ENCODE measurements around the gene GPHN.

Gene GPHN

DNA sequence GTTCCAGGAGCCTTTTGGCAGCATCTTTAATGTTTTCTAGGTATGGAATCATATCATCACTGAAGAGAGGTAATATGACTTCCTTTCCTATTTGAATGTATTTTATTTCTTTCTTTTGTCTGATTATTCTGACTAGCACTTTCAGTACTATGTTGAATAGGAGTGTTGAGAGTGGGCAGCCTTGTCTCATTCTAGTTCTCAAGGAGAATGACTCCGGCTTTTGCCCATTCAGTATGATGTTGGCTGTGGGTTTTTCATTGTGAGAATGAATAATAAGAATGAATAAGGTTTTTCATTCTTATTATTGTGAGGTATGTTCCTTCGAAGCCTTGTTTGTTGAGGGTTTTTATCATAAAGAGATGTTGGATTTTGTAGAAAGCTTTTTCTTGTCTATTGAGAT lies 98.9 kb downstream of the GPHN start:
- Histone ChIP-seq H3K27ac (ENCODE audit: low read length) (no peak overlapping the region), H3K9ac (ENCODE audit: low read length) (no peak overlapping the region), H3K9me3 (ENCODE audit: control insufficient read depth, low read depth, low read length) (peaks cover 5% of the 10 kb centered on the region), H3K27me3 (ENCODE audit: control insufficient read depth, insufficient read depth, low read length) (no peaks in the 10 kb centered on the region), H3K36me3 (ENCODE audit: control insufficient read depth, low read depth, low read length) (no peaks in the 10 kb centered on the region), H3K4me3 (ENCODE audit: low read length) (no peak overlapping the region), H3K4me1 (ENCODE audit: control insufficient read depth, low read depth, low read length) (no peaks in the 10 kb centered on the region)

GRCh38 chr14:66610154-66610563 lies 102.2 kb downstream of the GPHN start:
- Histone ChIP-seq H3K36me3 (ENCODE audit: control insufficient read depth, low read depth, low read length) (no peaks in the 10 kb centered on the region), H3K4me3 (ENCODE audit: low read length) (no peak overlapping the region), H3K4me1 (ENCODE audit: control insufficient read depth, low read depth, low read length) (no peaks in the 10 kb centered on the region), H3K9ac (ENCODE audit: low read length) (no peak overlapping the region), H3K9me3 (ENCODE audit: control insufficient read depth, low read depth, low read length) (peaks cover 5% of the 10 kb centered on the region), H3K27me3 (ENCODE audit: control insufficient read depth, insufficient read depth, low read length) (no peaks in the 10 kb centered on the region), H3K27ac (ENCODE audit: low read length) (no peak overlapping the region)

GRCh38 chr14:66613344-66613743 lies 105.4 kb downstream of the GPHN start:
- no peak overlapping the region for H3K27ac ChIP-seq (ENCODE audit: low read length)
- no peaks in the 10 kb centered on the region for H3K36me3 ChIP-seq (ENCODE audit: control insufficient read depth, low read depth, low read length)
- H3K27me3 ChIP-seq (ENCODE audit: control insufficient read depth, insufficient read depth, low read length), result no peaks in the 10 kb centered on the region
- H3K9ac ChIP-seq (ENCODE audit: low read length), result no peak overlapping the region
- H3K4me3 ChIP-seq (ENCODE audit: low read length), result no peak overlapping the region
- no peaks in the 10 kb centered on the region for H3K4me1 ChIP-seq (ENCODE audit: control insufficient read depth, low read depth, low read length)
- H3K9me3 ChIP-seq (ENCODE audit: control insufficient read depth, low read depth, low read length), result peaks cover 8% of the 10 kb centered on the region

DNA sequence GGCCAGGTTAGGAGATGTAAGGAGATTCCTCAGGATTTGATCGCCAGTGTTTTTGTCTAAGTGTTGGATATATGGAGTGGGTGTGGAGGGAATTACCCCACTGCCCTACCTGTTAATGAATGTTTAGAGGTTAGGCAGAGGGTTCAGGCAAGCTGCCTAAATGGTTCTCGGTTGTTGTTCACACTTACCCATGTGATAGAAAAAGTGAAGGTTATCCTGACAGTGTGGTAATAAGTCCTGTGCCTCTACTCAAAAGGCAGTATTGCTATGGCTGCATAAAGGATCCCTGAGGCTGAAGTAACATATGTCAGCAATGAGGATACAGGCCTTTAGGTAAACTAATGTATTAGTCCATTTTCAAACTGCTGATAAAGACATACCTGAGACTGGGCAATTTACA lies 112.0 kb downstream of the GPHN start:
- H3K9me3 ChIP-seq (ENCODE audit: control insufficient read depth, low read depth, low read length), result peaks cover 3% of the 10 kb centered on the region
- no peak overlapping the region for H3K4me3 ChIP-seq (ENCODE audit: low read length)
- H3K27ac ChIP-seq (ENCODE audit: low read length), result no peak overlapping the region
- no peak overlapping the region for H3K9ac ChIP-seq (ENCODE audit: low read length)
- H3K36me3 ChIP-seq (ENCODE audit: control insufficient read depth, low read depth, low read length), result no peaks in the 10 kb centered on the region
- H3K27me3 ChIP-seq (ENCODE audit: control insufficient read depth, insufficient read depth, low read length), result no peaks in the 10 kb centered on the region
- H3K4me1 ChIP-seq (ENCODE audit: control insufficient read depth, low read depth, low read length), result no peaks in the 10 kb centered on the region

- no peak overlapping the region for H3K27ac ChIP-seq (ENCODE audit: low read length)
- no peak overlapping the region for H3K4me3 ChIP-seq (ENCODE audit: low read length)
- no peaks in the 10 kb centered on the region for H3K27me3 ChIP-seq (ENCODE audit: control insufficient read depth, insufficient read depth, low read length)
- H3K9ac ChIP-seq (ENCODE audit: low read length), result no peak overlapping the region
- H3K4me1 ChIP-seq (ENCODE audit: control insufficient read depth, low read depth, low read length), result no peaks in the 10 kb centered on the region
- H3K36me3 ChIP-seq (ENCODE audit: control insufficient read depth, low read depth, low read length), result no peaks in the 10 kb centered on the region
- H3K9me3 ChIP-seq (ENCODE audit: control insufficient read depth, low read depth, low read length), result no peaks in the 10 kb centered on the region
Measured at GRCh38 chr14:66623838-66624237, 115.9 kb downstream of the GPHN start.

- Histone ChIP-seq H3K4me1 (ENCODE audit: control insufficient read depth, low read depth, low read length) (no peaks in the 10 kb centered on the region), H3K27me3 (ENCODE audit: control insufficient read depth, insufficient read depth, low read length) (no peaks in the 10 kb centered on the region), H3K27ac (ENCODE audit: low read length) (no peak overlapping the region)
Measured at GRCh38 chr14:66624336-66624937, 116.5 kb downstream of the GPHN start.

DNA sequence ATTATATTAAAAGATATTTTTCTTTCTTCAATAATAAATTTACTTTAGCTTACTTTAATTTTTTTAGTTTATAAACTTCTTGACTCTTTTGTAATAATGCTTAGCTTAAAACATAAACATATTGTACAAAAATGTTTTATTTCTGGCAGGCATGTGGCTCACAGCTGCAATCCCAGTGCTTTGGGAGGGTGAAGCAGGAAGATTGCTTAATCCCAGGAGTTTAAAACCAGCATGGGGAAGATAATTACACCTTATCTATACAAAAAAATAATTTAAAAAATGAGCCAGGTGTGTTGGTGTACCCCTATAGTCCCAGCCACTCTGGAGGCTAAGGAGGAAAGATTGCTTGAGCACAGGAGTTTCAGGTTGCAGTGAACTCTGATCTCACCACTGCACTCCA lies 120.7 kb downstream of the GPHN start:
- Histone ChIP-seq H3K36me3 (ENCODE audit: control insufficient read depth, low read depth, low read length) (no peaks in the 10 kb centered on the region), H3K9me3 (ENCODE audit: control insufficient read depth, low read depth, low read length) (no peaks in the 10 kb centered on the region)

More at GRCh38 chr14:66624336-66624937, 116.5 kb downstream of the GPHN start:
- no peak overlapping the region for H3K9ac ChIP-seq (ENCODE audit: low read length)
- H3K4me3 ChIP-seq (ENCODE audit: low read length), result no peak overlapping the region
- H3K36me3 ChIP-seq (ENCODE audit: control insufficient read depth, low read depth, low read length), result no peaks in the 10 kb centered on the region
- H3K9me3 ChIP-seq (ENCODE audit: control insufficient read depth, low read depth, low read length), result no peaks in the 10 kb centered on the region

DNA sequence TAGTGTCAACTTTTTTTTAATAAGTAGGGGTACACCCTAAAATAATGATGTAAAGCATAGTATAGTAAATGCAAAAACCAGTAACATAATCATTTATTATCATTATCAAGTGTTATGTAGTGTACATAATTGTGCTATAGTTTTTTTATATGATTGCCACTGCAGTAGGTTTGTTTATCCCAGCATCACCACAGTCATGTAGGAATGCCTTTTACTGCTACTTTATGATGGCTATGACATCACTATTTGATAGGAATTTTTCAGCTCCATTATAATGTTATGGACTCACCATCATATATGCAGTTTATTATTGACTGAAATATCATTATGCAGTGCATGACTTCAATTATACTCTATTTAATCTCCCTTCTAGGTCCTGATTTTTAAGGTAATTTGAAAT lies 121.6 kb downstream of the GPHN start:
- Histone ChIP-seq H3K9me3 (ENCODE audit: control insufficient read depth, low read depth, low read length) (no peaks in the 10 kb centered on the region), H3K36me3 (ENCODE audit: control insufficient read depth, low read depth, low read length) (no peaks in the 10 kb centered on the region), H3K27ac (ENCODE audit: low read length) (no peak overlapping the region), H3K27me3 (ENCODE audit: control insufficient read depth, insufficient read depth, low read length) (no peaks in the 10 kb centered on the region), H3K4me1 (ENCODE audit: control insufficient read depth, low read depth, low read length) (no peaks in the 10 kb centered on the region), H3K4me3 (ENCODE audit: low read length) (no peak overlapping the region), H3K9ac (ENCODE audit: low read length) (no peak overlapping the region)

More for the DNA sequence above, 120.7 kb downstream of the GPHN start:
- Histone ChIP-seq H3K4me3 (ENCODE audit: low read length) (no peak overlapping the region), H3K9ac (ENCODE audit: low read length) (no peak overlapping the region), H3K4me1 (ENCODE audit: control insufficient read depth, low read depth, low read length) (no peaks in the 10 kb centered on the region), H3K27me3 (ENCODE audit: control insufficient read depth, insufficient read depth, low read length) (no peaks in the 10 kb centered on the region), H3K27ac (ENCODE audit: low read length) (no peak overlapping the region)

DNA sequence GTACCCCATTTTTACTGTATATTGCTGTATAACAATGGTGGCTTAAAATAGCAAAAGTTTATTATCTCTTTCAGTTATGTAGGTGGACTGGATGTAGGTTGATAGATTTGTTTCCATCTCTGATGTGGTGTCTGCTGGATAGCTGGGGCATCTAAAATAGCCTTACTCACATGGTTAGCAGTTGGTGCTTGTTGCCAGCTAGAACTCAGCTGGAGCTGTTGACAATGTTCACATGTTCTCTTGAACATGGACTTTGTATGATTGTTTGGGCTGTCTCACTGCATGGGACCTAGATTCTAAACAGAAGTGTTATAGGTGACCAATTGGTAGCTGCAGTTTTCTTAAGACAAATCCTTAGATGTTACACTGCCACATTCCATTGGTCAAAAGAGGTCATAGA lies 126.9 kb downstream of the GPHN start:
- Histone ChIP-seq H3K4me1 (ENCODE audit: control insufficient read depth, low read depth, low read length) (no peaks in the 10 kb centered on the region), H3K4me3 (ENCODE audit: low read length) (no peak overlapping the region), H3K36me3 (ENCODE audit: control insufficient read depth, low read depth, low read length) (no peaks in the 10 kb centered on the region), H3K9me3 (ENCODE audit: control insufficient read depth, low read depth, low read length) (no peaks in the 10 kb centered on the region), H3K27ac (ENCODE audit: low read length) (no peak overlapping the region), H3K27me3 (ENCODE audit: control insufficient read depth, insufficient read depth, low read length) (no peaks in the 10 kb centered on the region), H3K9ac (ENCODE audit: low read length) (no peak overlapping the region)

- Histone ChIP-seq H3K9me3 (ENCODE audit: control insufficient read depth, low read depth, low read length) (no peaks in the 10 kb centered on the region), H3K36me3 (ENCODE audit: control insufficient read depth, low read depth, low read length) (no peaks in the 10 kb centered on the region), H3K4me3 (ENCODE audit: low read length) (no peak overlapping the region), H3K9ac (ENCODE audit: low read length) (no peak overlapping the region), H3K27ac (ENCODE audit: low read length) (no peak overlapping the region), H3K27me3 (ENCODE audit: control insufficient read depth, insufficient read depth, low read length) (no peaks in the 10 kb centered on the region), H3K4me1 (ENCODE audit: control insufficient read depth, low read depth, low read length) (no peaks in the 10 kb centered on the region)
Measured at GRCh38 chr14:66635435-66635834, 127.5 kb downstream of the GPHN start.

DNA sequence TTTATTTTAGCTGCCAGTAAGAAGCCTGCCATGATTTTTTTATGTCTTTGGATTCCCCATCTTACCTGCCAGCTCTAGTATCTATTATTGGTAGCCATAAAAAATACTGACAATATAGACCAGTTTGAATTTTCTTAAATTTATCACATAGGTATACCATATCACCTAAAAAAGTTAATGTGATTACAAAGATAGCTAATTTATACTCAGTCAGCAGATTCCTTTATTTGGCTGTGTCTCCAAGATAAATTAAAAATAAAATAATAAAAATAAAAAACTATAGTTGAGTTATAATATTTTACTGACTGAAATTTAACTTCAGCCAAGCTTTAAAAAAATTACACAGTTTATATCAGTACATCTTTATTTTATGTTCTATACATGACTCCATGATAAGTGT lies 128.3 kb downstream of the GPHN start:
- Histone ChIP-seq H3K27me3 (ENCODE audit: control insufficient read depth, insufficient read depth, low read length) (no peaks in the 10 kb centered on the region), H3K36me3 (ENCODE audit: control insufficient read depth, low read depth, low read length) (no peaks in the 10 kb centered on the region), H3K9me3 (ENCODE audit: control insufficient read depth, low read depth, low read length) (no peaks in the 10 kb centered on the region), H3K9ac (ENCODE audit: low read length) (no peak overlapping the region), H3K27ac (ENCODE audit: low read length) (no peak overlapping the region), H3K4me3 (ENCODE audit: low read length) (no peak overlapping the region), H3K4me1 (ENCODE audit: control insufficient read depth, low read depth, low read length) (no peaks in the 10 kb centered on the region)

DNA sequence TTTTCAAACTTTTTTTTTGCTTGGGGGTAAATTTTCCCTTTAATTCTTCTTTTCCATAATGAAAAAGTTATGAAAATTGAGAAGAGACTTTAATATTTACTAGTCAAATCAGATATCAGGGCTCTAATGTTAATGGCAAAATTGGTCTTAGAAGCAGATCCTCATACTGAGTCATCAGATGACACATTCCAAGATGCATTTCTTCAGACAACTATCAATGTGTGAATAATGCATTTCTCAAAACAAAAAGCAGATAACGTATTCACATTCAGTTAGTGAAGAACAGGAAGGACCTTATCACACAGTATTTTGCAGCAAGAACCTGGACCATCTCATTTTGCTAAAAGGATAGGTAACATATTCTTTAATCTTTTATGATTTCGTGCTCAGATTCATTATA lies 130.7 kb downstream of the GPHN start:
- no peaks in the 10 kb centered on the region for H3K4me1 ChIP-seq (ENCODE audit: control insufficient read depth, low read depth, low read length)
- no peaks in the 10 kb centered on the region for H3K9me3 ChIP-seq (ENCODE audit: control insufficient read depth, low read depth, low read length)
- no peak overlapping the region for H3K4me3 ChIP-seq (ENCODE audit: low read length)
- H3K27me3 ChIP-seq (ENCODE audit: control insufficient read depth, insufficient read depth, low read length), result no peaks in the 10 kb centered on the region
- no peak overlapping the region for H3K9ac ChIP-seq (ENCODE audit: low read length)
- no peak overlapping the region for H3K27ac ChIP-seq (ENCODE audit: low read length)
- H3K36me3 ChIP-seq (ENCODE audit: control insufficient read depth, low read depth, low read length), result no peaks in the 10 kb centered on the region

Measured in iPS-18a (cell line).